NCI-H460 (cell line): ENCODE measurements around the gene SGCG. TPM values are rescaled to one million over a fixed set of nuclear protein-coding genes. Genes with fewer than 3 reads are reported as not detected.

Experiments used
- small RNA-seq, 2 experiments: library from RNA; depleted of rRNA; stranded (forward); fragments of <200 nt; gene quantifications; one replicate each; pipeline ENCODE3, GENCODE V24; 2014
- total RNA-seq: library from RNA; depleted of rRNA; stranded (reverse); fragments of >200 nt; shearing (Covaris generic); gene quantifications from 2 replicates; pipeline ENCODE4 v1.2.3, GENCODE V29; 2014

The SGCG gene
- total RNA-seq, 1 experiment from 2014 or later = 0.10 TPM

Small RNA genes lying within 50 kb of the gene (small RNA-seq; reads per million reads assigned to genes)
- gene RNU6-58P = 0 reads per million in 2 experiments
- gene RNY3P4 = 0 to 0.12 reads per million in 2 experiments
